NB4 (cell line): ENCODE measurements around the gene STPG1.

Experiments used
- CTCF ChIP-seq: IDR thresholded peaks from one replicate; pipeline ENCODE4 v1.5.1; 2012; ENCODE audit warnings: low read depth, low read length
- MYC ChIP-seq: IDR thresholded peaks from 2 replicates; pipeline ENCODE4 v1.6.1; 2011; ENCODE audit warnings: low read depth, low read length
- POLR2A ChIP-seq: IDR thresholded peaks from 2 replicates; pipeline ENCODE4 v1.6.1; 2011; ENCODE audit warnings: mild to moderate bottlenecking; ENCODE audit not compliant: insufficient read length; ENCODE audit errors: extremely low read depth

GRCh38 chr1:24321697-24322469 lies 91.7 kb downstream of the STPG1 start:
- TF ChIP-seq CTCF (no peak), POLR2A (peak; percentile 60), MYC (peak; percentile 15; the same call in 1 of the 2 replicates)
